Lower lobe of right lung (tissue), 2 donors: ENCODE measurements around the gene REXO1. TPM values are rescaled to one million over a fixed set of nuclear protein-coding genes. Genes with fewer than 3 reads are reported as not detected.

Experiments used
- ATAC-seq, 2 donors: fragments of 200-7000 bp; cut with Tn5 transposase; one replicate each; pipeline ENCODE4 v1.9.1; 2020 to 2022; ENCODE audit warnings: mild to moderate bottlenecking in 2 of 2, moderate library complexity in 2 of 2
- DNase-seq: peaks from one replicate; pipeline ENCODE4 v3.0.0-alpha.2; 2020
- H3K27ac ChIP-seq: fragments of 200-600 bp; one replicate; pipeline ENCODE4 v1.8.0; 2022
- H3K27me3 ChIP-seq: fragments of 200-600 bp; one replicate; pipeline ENCODE4 v1.8.0; 2022; ENCODE audit warnings: low read depth
- H3K36me3 ChIP-seq: fragments of 200-600 bp; one replicate; pipeline ENCODE4 v1.8.0; 2022; ENCODE audit warnings: mild to moderate bottlenecking
- H3K4me1 ChIP-seq: fragments of 200-600 bp; one replicate; pipeline ENCODE4 v1.8.0; 2022
- H3K4me3 ChIP-seq: fragments of 200-600 bp; one replicate; pipeline ENCODE4 v1.8.0; 2022; ENCODE audit warnings: mild to moderate bottlenecking
- H3K9me3 ChIP-seq: fragments of 200-600 bp; one replicate; pipeline ENCODE4 v1.8.0; 2022
- CTCF ChIP-seq: fragments of 200-600 bp; IDR thresholded peaks from one replicate; pipeline ENCODE4 v1.8.0; 2022; ENCODE audit warnings: antibody characterized with exemption, mild to moderate bottlenecking
- intact Hi-C: fragments of 100-400 bp; cut with DNase I; formaldehyde crosslinking; loops from one replicate; pipeline ENCODE4 v1.11.0; 2022
- total RNA-seq: library from RNA; stranded (reverse); fragmentation: NEBNext Ultra II Directional; extraction: Animal tissue kit (Norgen Biotek cat#: 25700); gene quantifications from one replicate; pipeline ENCODE4 v1.2.1, GENCODE V29; 2021
- donor health status: DM: no; HTN: yes; CAD: no; lungs with severe emphysema.

The REXO1 gene
- total RNA-seq, 1 donor from 2014 or later: 29.1 TPM

- H3K36me3 ChIP-seq: no peaks in the 10 kb centered on the region
- H3K9me3 ChIP-seq: peaks cover 9% of the 10 kb centered on the region
- no peak for TF ChIP-seq CTCF
- H3K4me1 ChIP-seq: peaks cover 6% of the 10 kb centered on the region
- no peak for ATAC-seq
- no peak overlapping the region for H3K27ac ChIP-seq
- intact Hi-C loops: no loop called here
- H3K4me3 ChIP-seq: no peak overlapping the region
- DNase-seq: no peak
- H3K27me3 ChIP-seq: peaks cover 57% of the 10 kb centered on the region
Measured at GRCh38 chr19:1785310-1785709, 63.0 kb downstream of the REXO1 start.

- TF ChIP-seq CTCF: no peak
- intact Hi-C loops: no loop called here
- Histone ChIP-seq H3K36me3 (no peaks in the 10 kb centered on the region), H3K4me3 (no peak overlapping the region), H3K4me1 (no peaks in the 10 kb centered on the region), H3K9me3 (peaks cover 9% of the 10 kb centered on the region), H3K27me3 (peaks cover 61% of the 10 kb centered on the region), H3K27ac (no peak overlapping the region)
- ATAC-seq (no peak), DNase-seq (no peak)
Measured at GRCh38 chr19:1783874-1784273, 64.4 kb downstream of the REXO1 start.

GRCh38 chr19:1783354-1783753 is 64.9 kb downstream of the REXO1 start:
- H3K27ac ChIP-seq: no peak overlapping the region
- peaks cover 58% of the 10 kb centered on the region for H3K27me3 ChIP-seq
- intact Hi-C loops: no loop called here
- H3K4me1 ChIP-seq: no peaks in the 10 kb centered on the region
- DNase-seq: no peak
- no peak for ATAC-seq
- TF ChIP-seq CTCF: no peak
- H3K36me3 ChIP-seq: no peaks in the 10 kb centered on the region
- peaks cover 9% of the 10 kb centered on the region for H3K9me3 ChIP-seq
- H3K4me3 ChIP-seq: no peak overlapping the region

GRCh38 chr19:1782521-1782920 is 65.8 kb downstream of the REXO1 start:
- Histone ChIP-seq H3K36me3 (no peaks in the 10 kb centered on the region), H3K27me3 (peaks cover 58% of the 10 kb centered on the region)
- intact Hi-C loops: no loop called here

GRCh38 chr19:1780272-1780958 is 67.9 kb downstream of the REXO1 start:
- H3K9me3 ChIP-seq: peaks cover 9% of the 10 kb centered on the region
- H3K36me3 ChIP-seq: no peaks in the 10 kb centered on the region
- no peak overlapping the region for H3K4me3 ChIP-seq
- no peak for TF ChIP-seq CTCF
- ATAC-seq (no peak), DNase-seq (no peak)
- no peak overlapping the region for H3K27ac ChIP-seq
- intact Hi-C loops: no loop called here
- peaks cover 68% of the 10 kb centered on the region for H3K27me3 ChIP-seq
- H3K4me1 ChIP-seq: no peaks in the 10 kb centered on the region

More at GRCh38 chr19:1782521-1782920, 65.8 kb downstream of the REXO1 start:
- peaks cover 9% of the 10 kb centered on the region for H3K9me3 ChIP-seq
- H3K4me1 ChIP-seq: no peaks in the 10 kb centered on the region
- DNase-seq (no peak), ATAC-seq (no peak)
- no peak for TF ChIP-seq CTCF
- H3K27ac ChIP-seq: no peak overlapping the region
- H3K4me3 ChIP-seq: no peak overlapping the region
